Smooth muscle cell of the brain vasculature (primary cell): ENCODE data around the gene MAPRE2.

Experiments
- DNase-seq: peaks from one replicate; pipeline ENCODE4 v3.0.0-alpha.2; 2012; ENCODE audit warnings: low read depth, low spot score

MAPRE2 gene

DNA sequence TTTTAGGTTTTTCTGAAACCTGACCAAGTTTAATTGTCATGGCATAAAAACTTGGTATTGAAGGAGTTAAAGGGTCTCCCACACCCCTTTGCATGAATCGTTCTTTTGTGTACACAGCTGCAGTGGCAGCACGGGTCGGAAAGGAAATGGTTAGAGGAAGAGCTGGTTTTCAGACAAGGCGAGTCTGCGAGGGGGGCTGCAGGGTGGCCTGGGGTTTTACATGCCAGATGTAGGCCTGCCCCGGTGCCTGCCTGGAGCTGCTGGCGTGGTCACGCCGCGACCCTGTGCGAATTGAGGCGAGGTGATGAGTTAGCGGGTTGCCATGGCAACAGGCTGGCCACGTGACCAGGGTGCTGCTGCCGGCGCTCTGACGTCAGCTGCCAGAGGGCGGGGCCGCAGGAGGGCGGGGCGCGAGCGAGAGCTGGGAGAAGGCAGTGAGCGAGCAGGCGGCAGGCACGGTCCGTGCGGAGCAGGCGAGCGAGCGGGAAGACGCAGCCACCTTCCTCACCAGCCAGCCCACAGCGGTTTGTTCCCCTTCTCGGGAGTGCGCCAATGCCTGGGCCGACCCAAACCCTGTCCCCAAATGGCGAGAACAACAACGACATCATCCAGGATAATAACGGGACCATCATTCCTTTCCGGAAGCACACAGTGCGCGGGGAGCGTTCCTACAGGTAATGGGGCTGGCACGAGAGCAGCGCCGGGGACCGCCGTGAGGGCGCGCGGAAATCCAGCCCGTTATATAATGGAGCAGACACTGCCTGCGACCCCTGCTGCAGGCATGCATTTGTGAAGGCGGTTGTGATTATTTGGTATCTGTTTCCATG, at the start of gene MAPRE2:
Gene MAPRE2, plus strand, starts transcription at position 426 of the 827 bp plus-strand sequence. Its CDS starts 127 bp downstream, at position 553.
- DNase-seq, result peak; percentile 85

DNA sequence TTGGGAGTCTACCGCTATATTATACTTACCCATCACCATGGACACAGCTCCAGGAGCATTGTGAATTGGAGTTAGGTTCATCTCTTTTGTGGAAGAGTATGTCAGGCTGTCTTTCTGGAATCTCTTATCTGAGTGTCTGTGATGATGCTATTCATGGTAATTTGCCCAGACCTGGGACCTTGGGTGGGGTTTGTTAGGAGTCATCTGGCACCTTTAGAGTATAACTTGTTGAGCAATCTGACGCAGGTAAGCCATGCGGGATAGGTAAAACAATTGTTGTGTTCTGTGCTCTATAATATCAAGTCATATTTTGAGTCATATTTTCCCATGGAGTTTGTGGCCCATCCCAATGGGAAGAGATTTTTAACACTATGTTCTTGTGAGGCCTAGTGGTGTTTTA, 49.7 kb upstream of the MAPRE2 start:
- DNase-seq, result no peak

- no peak for DNase-seq
These were observed 47.9 kb upstream of the MAPRE2 start for GRCh38 chr18:34993289-34993688.

- no peak for DNase-seq
These were observed 45.5 kb upstream of the MAPRE2 start for GRCh38 chr18:34995746-34996145.

GRCh38 chr18:34998661-34999060, 42.6 kb upstream of the MAPRE2 start:
- no peak for DNase-seq

GRCh38 chr18:34999756-35000289, 41.4 kb upstream of the MAPRE2 start:
- no peak for DNase-seq

DNA sequence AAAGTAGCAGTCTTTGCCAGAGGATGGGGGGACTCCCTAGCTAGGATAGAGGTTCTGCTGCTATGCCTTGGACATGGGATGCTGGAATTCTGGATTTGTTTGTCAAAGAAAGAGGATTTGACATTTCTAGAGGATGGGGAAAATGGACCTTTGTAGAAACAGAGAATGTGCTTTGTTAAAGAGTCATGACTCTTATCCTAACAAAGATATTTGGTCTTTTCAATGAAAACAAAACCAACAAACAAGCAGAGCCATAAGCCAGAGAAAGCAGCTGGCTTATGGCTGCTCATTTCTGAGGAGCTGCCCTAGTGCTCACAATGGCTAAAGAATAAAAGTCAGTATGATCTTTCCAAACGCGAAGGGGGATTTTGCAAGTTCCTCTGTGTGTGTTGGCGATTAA, 40.8 kb upstream of the MAPRE2 start:
- no peak for DNase-seq

- DNase-seq, result no peak
These were observed 39.1 kb upstream of the MAPRE2 start for GRCh38 chr18:35002120-35002519.

DNA sequence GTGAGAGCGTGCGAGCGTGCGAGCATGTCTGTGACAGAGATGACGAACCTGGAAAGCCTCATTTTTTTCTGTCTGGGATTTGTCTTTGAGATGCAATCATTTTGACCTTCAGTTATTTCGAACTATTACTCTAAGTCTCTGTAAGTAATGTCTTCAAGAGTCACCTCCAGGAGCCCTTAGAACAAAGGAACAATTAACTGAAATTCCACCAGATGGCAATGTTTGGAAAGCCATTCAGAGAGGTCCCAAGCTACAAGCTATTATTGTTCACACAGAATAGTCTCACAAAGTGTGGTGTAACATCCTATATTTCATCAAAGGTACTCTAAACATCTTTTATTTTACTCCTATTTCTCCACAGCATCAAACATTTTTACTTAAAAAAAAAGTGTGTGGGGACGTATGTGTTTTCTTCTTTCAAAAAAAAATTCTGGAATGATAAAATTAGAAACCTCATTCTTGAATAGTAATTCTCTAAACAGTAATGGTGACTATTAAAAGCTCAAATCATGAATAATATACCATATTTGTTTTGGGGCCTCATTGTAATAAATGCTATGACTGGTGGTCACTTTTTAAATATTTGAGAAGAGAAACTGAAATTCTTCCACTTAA, 35.1 kb upstream of the MAPRE2 start:
- peak; percentile 57 for DNase-seq

DNA sequence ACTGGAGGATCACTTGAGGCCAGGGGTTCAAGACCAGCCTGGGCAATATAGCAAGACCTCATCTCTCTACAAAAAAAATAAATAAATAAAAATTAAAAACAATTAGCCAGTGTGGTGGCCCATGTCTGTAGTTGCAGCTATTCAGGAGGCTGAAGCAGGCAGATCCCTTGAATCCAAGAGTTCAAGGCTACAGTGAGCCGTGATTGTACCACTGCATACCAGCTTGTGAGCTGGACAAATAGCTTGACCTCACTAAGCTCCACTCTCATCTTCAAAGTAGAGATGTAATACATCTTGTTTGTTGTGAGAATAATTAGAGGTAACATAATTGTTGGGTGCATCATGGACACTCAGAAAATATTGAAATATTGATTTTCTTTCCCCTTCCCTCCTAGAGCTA, 31.1 kb upstream of the MAPRE2 start:
- no peak for DNase-seq

GRCh38 chr18:35010993-35011392, 30.2 kb upstream of the MAPRE2 start:
- no peak for DNase-seq

GRCh38 chr18:35019933-35020332, 21.3 kb upstream of the MAPRE2 start:
- no peak for DNase-seq

DNA sequence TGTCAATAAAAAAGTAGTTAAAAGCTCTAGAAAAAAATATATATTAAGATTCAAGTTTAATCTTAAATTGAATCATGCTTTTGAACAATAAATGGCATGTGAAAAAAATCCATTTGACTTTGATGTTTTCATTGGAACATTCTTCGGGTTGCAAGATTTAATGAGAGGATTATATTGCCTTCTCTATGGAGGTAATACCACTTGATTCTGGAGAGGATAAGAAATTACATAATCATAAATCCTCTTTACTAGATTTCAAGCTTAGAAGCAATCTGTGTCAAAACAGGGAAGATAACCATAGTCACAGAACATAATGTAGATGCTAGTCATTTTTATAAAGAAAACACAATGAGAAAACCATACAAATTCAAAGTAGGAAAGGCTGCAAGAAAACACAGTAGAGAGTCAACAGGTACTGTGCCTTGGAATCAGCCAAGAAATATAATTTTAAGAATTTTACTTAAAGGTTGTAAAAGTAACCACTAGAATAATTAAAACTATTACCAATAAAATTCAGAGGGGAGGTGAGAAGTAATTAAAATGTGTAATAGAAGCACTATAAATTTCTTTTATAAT, 18.7 kb upstream of the MAPRE2 start:
- DNase-seq, result no peak

GRCh38 chr18:35024196-35024595, 17.0 kb upstream of the MAPRE2 start:
- DNase-seq, result no peak

- no peak for DNase-seq
These were observed 16.2 kb upstream of the MAPRE2 start for GRCh38 chr18:35024965-35025364.

DNA sequence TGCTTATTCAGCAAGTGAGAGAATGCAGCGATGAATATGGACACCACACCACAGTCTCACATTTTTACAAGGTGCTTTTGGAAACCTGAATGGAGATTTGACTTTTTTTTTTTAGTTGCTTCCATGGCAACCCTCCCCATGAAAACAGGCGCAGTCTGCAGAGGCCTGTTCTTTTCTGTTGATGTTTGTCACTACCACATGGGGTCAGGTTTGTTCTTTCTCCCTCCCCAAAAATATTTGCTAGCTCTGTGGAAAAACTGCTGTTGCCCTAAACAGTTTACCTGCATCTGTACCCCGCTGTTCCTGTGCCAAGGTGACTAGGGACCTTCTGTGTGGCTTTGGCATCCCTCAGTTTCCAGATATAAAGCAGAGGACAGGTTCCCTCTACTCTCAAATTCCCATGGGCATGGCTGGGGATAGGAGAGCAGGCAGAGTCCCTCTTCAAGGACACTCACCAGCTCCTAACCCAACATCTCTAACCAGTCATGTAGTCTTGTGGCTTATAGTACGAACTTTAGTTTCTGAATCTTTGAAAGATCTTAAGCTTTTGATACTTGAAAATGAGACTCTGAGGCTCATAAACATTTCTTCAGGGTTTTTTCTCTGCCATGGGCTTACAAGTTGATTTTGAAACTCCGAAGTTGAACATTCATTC, 14.7 kb upstream of the MAPRE2 start:
- no peak for DNase-seq

- no peak for DNase-seq
These were observed 14.0 kb upstream of the MAPRE2 start for GRCh38 chr18:35027206-35027605.

GRCh38 chr18:35028536-35028935, 12.7 kb upstream of the MAPRE2 start:
- no peak for DNase-seq

GRCh38 chr18:35029103-35029502, 12.1 kb upstream of the MAPRE2 start:
- no peak for DNase-seq

- DNase-seq, result no peak
These were observed 11.4 kb upstream of the MAPRE2 start for GRCh38 chr18:35029770-35030169.

DNA sequence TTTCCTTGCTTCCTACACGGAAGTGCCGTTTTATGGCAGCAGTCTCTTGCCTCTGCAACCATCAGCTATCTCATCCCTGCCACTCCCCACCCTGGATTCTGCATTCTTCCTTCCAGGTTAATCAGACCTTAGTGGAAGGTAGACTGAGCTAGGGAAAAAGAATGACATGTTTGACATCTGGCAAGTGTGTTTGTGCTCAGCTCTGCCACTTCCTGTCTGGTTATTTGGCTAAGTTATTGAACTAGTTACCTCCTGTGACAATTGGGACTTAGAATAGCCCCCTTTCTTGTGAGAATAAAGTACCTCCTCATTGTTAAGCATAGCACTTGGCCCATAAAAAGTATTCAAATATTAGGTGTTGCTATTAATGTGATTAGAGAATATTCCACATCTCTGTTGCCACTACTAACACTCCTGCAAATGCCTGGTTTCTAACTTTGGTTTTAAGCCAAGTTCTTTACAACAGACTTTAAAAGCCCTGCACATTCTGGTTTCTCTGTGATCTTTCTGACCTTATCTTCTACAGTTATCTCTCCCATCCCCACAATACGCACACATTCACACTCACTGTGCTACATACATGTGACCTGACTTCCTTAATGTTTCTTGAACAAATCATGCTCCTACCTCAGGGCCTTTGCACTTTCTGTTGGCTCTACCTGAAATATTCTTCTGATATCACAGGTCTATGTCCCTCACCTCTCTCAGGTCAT, 10.8 kb upstream of the MAPRE2 start:
- no peak for DNase-seq
